GM18867 (cell line): ENCODE results near the gene MEG3.
"Not testable (repeated sequence)": the region's sequence is repeated elsewhere in the genome, so short reads cannot be mapped to it uniquely, and the experiment has no call there.

Experiments
- ATAC-seq: cut with Tn5 transposase; IDR thresholded peaks from one replicate; pipeline ENCODE4 v1.9.1; 2021; ENCODE audit warnings: mild to moderate bottlenecking, moderate library complexity; ENCODE audit not compliant: unreplicated experiment

Gene MEG3

DNA sequence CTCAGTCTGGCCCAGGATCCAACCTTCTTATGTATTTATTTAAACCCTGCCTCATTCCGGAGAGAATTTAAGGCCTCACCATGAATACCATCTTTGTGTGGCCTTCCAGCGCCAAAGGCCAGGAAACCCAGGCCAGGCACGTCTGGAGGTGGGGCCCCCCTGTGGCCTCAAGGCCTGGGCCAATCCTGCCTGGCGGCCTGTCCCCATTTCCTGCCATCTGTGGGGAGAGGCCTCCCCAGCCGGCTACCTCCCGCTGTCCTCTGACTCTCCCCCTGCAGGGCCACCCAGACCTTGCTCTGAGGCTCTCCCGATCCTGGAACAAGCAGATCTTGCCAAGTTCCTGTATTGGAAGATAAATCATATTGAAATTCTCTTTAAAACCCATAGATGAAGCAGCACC, 37.4 kb upstream of the MEG3 start:
- no peak for ATAC-seq

DNA sequence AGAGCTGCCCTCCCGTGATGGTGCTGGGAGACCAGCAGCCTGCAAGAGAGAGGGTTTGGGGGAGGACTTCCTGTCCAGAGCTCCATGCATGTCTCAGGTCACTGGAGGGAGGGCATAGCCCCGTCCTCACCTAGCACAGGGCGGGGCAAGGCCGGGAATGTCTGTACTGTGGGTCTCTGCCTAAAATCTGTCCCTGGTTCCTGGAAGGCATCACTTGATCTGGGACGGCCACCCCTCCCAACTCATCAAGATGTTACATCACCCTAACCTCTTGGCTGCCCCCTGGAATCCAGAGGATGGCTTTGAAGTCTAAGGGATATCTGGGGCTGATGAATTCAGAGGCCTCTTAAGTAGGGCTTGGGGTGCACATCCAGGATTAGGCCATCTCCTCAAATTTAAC, 37.0 kb upstream of the MEG3 start:
- ATAC-seq, result no peak

DNA sequence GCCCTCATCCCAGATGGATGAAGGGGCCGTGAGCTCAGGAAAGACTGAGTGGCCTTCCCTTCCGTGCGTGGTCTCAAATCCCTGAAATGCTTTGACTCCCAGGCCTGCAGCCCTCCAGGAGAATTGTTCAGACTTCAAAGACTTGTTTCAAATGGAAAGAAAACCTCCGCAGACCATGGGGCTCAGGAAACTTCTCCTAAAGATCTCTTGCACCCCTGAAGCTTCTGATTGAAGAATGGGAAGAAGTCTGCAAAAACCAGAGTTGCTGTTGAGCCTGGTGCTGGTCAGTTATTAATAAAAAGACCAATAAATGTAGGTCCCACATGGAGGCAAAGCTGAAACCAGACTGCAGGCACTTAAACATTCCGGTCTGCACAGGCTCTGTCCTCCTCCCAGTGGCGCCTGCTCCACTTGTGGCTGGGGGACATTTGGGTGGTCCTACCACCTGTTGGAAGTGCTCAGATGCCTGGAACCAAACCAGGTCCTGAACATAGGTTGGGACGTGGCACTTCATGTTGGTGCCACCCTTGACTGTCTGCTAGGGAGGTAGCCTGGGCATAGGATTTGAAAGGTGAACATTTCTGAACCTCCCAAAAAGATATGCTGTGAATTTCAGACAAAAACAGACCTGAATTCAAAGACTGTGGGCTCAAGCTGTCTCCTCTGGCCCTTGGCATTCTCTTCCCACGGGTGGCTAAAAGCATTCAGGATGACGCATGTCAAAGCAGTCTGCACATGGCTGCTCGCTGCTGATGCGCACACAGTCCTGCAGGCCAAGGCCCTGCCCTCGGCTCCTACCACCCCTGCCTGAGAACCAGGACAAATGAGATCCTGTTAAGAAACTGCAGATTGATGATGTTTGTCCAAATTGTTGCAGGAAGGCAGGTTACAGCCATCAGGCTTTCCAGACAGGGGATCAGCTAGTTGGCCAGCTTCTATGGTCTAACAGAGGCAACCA, 36.2 kb upstream of the MEG3 start:
- no peak for ATAC-seq

DNA sequence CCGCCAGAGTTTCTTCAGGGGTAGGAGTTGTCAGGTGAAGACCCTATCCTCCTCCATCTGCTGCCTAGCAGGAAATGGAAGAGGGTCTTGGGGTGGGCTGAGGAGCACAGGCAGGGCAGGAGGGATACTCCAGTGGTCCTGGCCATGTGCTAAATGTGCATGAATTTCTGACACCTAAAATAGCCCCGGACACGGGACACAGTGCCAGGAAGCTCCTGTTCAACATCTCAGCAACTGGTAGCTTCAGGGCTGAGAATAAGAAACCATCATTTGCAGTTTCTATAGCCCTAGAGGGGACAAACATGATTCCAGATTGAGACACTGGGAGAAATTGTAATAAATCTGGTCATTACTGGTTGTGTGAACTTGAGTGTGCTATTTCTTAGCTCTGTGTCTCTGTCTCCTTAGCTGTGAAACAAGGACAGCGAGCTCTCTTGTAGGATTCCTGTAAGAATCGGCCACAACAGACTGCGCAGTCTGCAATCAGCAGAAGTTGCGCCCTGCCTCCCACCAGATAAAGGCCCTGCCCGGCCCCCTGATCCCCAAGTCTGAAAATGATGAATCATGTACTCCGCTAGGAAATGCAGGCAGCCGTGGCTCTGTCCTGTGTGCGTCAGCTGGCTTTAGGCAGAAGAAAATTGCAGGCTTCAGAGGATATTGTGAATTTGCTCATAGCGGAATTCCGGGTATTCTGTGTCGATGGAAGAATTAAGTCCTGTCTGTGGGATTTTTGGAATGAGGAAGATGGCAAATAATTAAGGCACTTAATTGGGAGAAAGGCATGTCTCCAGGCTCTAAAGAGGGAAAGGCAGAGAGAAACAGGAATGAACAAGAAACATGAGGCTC, 35.2 kb upstream of the MEG3 start:
- ATAC-seq, result no peak

DNA sequence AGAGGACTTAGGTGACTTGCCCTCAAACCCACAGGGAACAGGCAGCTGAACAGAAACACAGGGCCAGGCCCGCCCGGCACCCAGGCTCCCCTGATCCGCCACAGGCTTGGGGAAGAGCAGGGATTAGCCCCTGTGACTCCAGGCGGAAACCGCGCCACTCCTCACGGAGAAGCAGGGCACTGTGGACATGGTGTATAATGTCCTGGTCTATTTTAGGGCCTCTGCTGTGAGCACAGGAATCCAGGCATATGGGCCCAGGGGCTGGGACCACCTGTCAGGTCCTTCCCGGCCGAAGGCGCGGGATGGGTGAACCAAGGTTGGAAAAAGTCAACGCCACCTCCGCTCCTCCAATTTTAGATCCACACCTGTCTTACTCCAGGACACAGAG, 34.6 kb upstream of the MEG3 start:
- ATAC-seq, result no peak

DNA sequence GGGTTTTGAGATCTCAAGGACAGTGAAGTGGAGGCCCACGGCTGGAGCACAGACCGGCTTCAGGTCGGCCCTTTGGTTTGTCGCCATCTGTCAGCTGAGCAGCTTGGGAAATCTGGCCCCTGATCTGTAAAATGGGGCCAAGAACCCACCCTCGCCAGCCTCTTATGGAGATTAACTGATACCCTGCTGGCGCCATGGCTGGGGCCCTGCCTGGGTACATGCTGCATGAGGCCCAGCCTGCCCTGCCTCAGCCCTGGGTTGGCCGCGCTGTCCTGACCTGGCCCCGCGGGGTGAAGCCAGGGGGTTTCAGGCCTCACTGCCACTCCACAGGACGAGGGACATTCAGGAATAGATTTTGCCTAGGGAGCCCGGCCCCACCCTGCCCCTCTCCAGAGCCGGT, 33.9 kb upstream of the MEG3 start:
- no peak for ATAC-seq

DNA sequence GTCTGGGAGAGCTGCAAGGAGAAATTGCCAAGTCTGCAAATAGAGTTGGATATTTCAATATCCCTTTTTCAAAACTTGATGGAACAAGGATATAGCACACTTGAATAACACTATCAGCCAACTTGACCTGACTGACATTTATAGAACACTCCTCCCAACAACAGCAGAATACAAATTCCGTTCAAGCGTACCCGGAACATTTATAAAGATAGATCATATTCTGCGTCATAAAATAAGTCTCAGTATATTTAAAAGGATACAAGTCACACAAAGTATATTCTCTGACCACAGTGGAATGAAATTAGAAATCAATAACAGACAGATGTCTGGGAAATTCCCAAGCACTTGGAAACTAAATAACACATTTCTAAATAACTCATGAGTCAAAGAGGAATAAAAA, 29.0 kb upstream of the MEG3 start:
- ATAC-seq, result no peak

DNA sequence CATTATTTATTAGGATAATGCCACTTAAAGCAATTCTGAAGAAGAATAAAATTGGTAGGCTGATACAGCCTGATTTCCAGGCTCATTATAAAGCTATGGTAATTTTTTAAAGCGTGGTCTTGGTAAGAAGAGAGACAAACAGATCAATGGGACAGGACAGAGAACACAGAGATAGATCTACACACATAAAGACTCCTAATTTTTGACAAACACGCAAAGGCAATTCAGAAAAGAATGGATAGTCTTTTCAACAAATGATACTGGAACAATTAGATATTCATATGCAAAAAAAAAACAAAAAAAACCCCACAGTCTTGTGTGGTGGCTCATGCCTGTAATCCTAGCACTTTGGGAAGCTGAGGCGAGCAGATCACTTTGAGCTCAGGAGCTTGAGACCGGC, 25.9 kb upstream of the MEG3 start:
- no peak for ATAC-seq

DNA sequence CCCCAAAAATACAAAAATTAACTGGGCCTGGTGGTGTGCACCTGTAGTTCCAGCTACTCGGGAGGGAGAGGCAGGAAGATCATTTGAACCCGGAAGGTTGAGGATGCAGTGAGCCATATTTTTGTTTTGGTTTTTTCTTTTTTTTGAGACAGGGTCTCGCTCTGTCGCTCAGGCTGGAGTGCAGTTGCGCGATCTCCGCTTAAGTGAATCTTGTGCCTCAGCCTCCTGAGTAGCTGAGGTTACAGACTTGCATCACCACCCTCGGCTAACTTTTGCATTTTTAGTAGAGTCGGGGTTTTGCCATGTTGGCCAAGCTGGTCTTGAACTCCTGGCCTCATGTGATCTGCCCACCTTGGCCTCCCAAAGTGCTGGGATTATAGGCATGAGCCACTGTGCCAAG, 24.5 kb upstream of the MEG3 start:
- ATAC-seq, result not testable (repeated sequence)

DNA sequence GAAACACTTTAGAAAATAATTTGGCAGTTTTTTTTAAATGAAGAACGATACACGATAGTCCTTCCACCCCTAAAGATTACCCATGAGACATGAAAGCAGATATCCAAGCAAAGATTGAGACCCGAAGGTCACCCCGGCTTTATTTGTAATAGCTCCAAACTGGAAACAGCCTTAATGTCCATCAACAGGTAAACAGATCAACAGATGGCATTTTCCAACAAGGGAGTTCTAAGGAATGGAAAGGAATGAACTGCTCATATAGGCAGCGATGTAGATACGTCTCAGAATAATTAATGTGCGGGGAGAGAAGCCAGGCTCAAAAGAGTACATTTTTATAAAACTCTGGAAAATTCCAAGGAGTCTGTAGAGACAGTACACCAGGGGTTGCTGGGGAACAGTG, 23.7 kb upstream of the MEG3 start:
- no peak for ATAC-seq

DNA sequence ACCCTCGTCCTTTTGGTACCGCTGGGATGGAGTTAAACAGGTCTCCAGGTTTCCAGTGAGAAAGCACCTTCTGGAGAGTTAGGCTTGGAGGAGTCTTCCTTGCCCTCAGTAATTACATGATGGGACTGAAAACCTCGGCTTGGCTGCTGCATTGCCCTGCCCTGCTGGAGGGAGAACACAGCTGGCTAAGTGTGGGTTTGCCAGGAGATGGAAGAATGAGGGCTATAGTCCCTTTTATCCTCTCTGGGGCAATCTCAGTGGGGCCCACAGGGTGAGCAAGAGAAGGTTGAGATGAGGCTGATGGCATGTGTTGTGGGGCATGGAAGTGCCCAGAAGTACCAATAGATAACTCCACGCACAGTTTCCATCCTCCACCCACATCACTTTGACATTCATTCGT, 23.2 kb upstream of the MEG3 start:
- no peak for ATAC-seq

DNA sequence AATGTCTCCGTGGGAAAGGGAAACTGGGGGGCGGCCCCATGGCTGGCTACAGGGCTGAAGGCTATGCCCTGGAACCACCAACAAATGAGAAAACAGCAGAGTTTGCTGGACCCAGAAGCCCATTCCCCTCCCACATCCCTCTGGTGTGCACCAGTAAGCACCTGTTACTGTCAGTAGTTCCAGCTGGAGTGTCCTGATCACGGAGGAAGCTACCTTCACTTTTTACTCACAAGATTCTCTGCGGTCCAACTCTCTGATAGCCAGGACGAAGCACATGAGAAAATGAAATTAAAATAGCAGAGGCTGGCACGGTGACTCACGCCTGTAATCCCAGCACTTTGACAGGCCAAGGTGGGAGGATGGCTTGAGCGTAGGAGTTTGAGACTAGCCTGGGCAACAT, 22.7 kb upstream of the MEG3 start:
- no peak for ATAC-seq

DNA sequence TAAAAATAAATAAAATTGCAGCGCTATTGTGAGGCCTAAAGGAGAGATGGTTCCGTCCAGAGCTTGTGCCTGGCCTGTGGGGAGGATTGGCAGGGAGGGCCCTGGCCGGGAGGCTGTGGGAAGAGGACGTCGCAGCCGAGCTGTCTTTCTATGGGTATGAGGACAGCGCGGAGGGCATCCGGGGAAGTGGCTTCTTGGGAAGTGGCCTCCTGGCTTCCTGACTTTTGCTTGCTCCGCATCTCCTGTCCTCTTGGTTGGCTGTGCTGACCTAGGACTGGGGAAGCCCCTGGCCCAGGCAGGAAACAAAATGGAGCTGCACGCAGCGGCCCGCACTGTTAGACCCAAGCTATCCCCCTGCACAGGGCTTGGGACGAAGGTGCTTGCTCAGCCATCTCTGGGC, 22.2 kb upstream of the MEG3 start:
- no peak for ATAC-seq

DNA sequence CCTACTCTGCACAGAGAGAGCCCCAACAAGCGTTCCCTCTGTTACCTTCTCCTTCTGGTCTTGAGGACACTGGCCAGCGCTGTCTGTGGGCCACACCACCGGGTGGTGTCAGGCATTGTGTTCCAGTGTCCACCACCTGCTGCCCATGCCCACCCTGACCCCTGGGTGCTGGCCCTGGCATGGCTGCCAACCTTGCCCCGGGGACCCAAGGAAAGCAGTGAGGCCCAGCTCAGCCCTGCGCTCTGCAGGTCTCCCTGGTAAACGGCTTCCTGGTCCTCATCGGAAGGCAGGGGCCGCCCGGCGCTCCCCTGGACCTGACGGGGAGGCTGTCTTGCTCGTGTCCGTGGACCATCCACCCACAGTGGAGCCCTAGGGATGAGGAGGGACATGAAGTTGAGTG, 21.8 kb upstream of the MEG3 start:
- no peak for ATAC-seq

DNA sequence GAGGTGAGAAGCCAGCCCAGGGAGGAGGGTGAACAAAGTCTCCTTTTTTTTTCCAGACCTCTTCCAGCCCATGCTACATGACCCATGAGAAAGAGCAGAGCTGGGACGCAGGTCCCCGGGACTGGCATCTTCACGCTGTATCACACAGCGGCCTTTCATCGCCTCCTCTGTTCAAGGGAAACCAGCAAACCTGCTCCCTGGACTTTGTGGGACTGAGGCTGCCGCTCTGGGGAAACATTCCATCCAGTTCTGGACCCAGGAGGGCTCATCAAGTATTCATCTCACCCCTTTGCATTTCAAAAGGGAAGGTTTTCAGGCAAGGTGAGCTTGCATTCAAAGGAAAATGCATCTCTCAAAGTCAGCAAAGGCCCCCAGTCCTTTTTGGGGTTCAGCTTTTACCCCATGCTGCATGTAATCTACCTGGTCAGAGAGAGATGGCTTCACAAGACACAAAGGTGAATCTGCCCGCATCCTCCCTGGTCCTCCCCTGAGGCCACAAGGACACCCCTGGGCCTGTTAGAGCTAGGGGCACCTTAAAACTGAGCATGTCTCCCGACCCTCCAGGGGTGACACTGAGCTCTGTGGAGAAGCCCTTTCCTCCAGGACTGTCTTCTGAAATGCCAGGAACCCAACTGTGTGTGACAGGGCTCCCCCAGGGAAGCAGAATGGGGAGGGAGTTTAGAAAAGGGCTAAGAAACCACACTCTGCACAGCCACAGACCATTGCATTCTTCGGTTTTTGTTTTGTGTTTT, 21.2 kb upstream of the MEG3 start:
- no peak for ATAC-seq

DNA sequence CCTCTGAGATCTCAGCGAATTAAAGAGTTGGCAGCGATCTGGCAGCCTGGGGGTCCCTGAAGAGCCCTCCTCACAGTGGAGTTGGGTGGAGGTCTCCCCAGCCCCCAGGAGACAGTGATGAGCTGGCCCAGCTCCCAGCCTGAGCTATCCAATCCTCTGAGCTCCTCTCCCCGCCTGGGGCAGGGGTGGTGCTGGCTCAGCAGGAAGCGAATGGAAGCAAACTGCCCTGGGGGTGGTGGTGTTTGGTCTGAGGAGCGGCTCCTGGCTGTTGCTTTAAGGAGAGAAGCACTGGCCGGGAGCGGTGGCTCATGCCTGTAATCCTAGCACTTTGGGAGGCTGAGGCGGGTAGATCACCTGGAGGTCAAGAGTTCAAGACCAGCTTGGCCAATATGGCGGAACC, 19.5 kb upstream of the MEG3 start:
- ATAC-seq, result no peak

DNA sequence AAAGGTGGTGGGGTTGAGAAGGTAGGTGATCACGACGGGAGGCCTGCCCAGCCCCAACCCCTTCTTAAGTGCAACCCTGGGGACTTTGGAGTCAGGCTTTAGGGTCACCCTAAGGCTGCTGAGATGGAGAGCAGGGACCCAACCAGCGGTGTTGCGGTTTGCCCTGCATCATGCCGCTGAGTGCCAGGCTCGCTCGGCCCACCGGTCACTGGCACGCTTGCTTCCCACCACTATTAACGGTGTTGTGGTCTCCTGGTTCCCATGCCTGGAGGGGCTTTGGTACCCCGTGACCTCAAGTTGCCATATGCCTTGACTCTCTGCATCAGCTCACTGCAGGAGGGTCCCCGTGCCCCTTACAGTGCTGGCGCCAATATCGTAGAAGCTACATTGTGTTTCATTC, 18.4 kb upstream of the MEG3 start:
- ATAC-seq, result no peak

DNA sequence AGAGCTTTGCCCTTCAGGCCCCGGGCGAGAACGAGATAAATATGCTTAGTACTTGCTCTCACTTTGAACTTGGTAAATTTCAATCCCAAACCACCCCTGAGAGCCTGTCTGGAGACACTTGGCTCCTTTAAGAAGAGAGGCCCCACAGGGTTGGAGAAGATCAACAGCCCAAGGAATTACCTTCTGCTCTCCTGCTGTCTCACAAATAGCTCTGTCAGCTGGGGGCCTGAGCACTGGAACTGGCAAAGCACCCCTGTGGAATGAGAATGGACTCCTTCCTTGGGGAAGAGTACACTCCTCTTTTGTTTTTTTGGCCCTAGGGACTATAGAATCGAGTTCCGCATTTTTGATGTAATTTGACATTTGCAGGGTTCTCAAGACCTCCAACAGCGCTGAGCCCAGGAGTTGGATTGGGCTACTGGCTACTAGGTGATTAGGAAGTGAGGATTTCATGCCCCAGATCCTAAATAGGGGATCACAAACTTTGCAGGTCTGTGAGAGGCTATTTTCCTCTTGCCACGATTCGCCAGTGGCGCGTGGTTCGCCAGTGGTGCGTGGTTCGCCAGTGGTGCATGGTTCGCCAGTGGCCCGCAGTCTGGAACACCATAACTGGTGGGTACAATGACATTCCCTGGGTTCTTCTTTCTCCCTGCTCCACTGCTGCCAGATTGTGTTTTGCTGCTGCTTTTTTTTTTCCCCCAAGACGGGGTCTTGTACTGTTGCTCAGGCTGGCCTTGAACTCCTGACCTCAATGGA, 17.8 kb upstream of the MEG3 start:
- no peak for ATAC-seq

DNA sequence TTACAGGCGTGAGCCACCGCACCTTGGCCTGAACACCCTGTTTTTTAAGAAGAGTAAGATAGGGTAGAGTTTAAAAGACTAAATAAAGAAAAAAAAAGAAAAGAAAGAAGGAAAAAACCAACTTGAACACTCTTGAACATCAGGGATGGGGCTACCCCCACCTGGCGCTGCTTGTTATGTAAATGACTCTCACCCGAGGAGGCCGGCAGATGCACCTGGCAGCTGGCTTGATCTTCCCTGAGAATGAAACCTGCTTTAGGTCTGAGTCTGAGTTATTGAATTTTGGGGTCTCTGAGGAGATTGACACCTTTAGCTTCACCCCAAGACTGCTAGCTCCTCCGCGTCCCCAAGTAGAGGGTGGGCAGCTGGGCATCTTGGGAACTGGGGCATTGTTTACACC, 15.5 kb upstream of the MEG3 start:
- no peak for ATAC-seq

DNA sequence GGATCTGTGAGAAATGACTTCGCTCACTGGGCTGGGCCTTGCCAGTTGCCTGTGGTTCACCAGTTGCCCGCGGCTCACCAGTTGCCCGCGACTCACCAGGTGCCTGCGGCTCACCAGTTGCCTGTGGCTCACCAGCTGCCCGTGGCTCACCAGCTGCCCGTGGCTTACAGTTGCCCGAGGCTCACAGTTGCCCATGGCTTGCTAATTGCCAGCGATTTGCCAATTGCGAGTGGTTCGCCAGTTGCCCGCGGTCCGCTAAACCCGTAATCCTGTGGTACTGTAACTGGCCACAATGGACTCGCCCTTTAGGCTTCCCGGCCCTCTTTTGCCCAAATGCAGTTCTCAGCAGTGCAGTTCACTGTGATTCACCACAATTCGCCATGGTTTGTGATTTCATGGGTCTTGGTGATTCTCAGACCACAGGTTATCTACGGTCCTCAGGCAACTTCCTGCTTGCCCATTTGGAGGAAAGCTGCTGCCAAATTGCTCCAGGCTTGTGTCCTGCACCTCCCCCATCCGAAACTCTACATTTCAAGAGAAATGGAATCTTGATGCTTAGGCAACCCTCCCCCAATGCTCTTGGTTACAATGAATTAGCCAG, 15.0 kb upstream of the MEG3 start:
- no peak for ATAC-seq
